Muscle layer of duodenum (tissue), 2 donors: ENCODE results near the gene PDE8B.
A peak's percentile ranks its signal among the peaks of the same experiment; 100 is the strongest.

Source experiments
- H3K27ac ChIP-seq: one replicate; pipeline ENCODE4 v1.7.0; 2013; ENCODE audit warnings: mild to moderate bottlenecking, low read length
- H3K27me3 ChIP-seq: one replicate; pipeline ENCODE4 v1.7.0; 2013; ENCODE audit warnings: low read depth, mild to moderate bottlenecking, control low read depth, low read length
- H3K36me3 ChIP-seq, 2 donors: one replicate each; pipeline ENCODE4 v1.7.0; 2013; ENCODE audit warnings: low read length in 2 of 2, control low read depth in 1 of 2, mild to moderate bottlenecking in 1 of 2; ENCODE audit not compliant: insufficient read depth in 2 of 2, control insufficient read depth in 1 of 2
- H3K4me1 ChIP-seq, 2 donors: one replicate each; pipeline ENCODE4 v1.7.0; 2013; ENCODE audit warnings: low read length in 2 of 2, mild to moderate bottlenecking in 2 of 2, control low read depth in 1 of 2, moderate library complexity in 1 of 2; ENCODE audit not compliant: insufficient read depth in 2 of 2, control insufficient read depth in 1 of 2
- H3K4me3 ChIP-seq, 2 donors: one replicate each; pipeline ENCODE4 v1.7.0; 2013; ENCODE audit warnings: low read length in 2 of 2, low read depth in 1 of 2, mild to moderate bottlenecking in 1 of 2
- H3K9me3 ChIP-seq, 2 donors: one replicate each; pipeline ENCODE4 v1.7.0; 2013; ENCODE audit warnings: low read length in 2 of 2, control low read depth in 1 of 2, mild to moderate bottlenecking in 1 of 2; ENCODE audit not compliant: control insufficient read depth in 1 of 2
- donor health status: healthy.

The PDE8B gene

GRCh38 chr5:77194762-77195161 is 15.7 kb upstream of the PDE8B start:
- Histone ChIP-seq H3K4me1 (no peaks in the 10 kb centered on the region), H3K36me3 (no peaks in the 10 kb centered on the region), H3K4me3 (no peak overlapping the region), H3K9me3 (peaks cover 3 to 5% of the 10 kb centered on the region in 2 donors), H3K27ac (no peak overlapping the region), H3K27me3 (no peaks in the 10 kb centered on the region)

- Histone ChIP-seq H3K27me3 (no peaks in the 10 kb centered on the region), H3K4me1 (no peaks in the 10 kb centered on the region), H3K9me3 (peaks cover 3 to 5% of the 10 kb centered on the region in 2 donors), H3K36me3 (no peaks in the 10 kb centered on the region), H3K4me3 (no peak overlapping the region), H3K27ac (no peak overlapping the region)
Observed at GRCh38 chr5:77197840-77198554, 12.5 kb upstream of the PDE8B start.

- Histone ChIP-seq H3K27ac (no peak overlapping the region), H3K4me1 (no peaks in the 10 kb centered on the region), H3K9me3 (peaks cover 0 to 5% of the 10 kb centered on the region in 2 donors)
Observed at GRCh38 chr5:77200663-77201062, 9.8 kb upstream of the PDE8B start.

GRCh38 chr5:77202145-77202544 is 8.3 kb upstream of the PDE8B start:
- peaks cover 3% of the 10 kb centered on the region for H3K27me3 ChIP-seq
- H3K4me3 ChIP-seq = no peak overlapping the region
- no peaks in the 10 kb centered on the region for H3K36me3 ChIP-seq
- H3K9me3 ChIP-seq = peaks cover 0 to 5% of the 10 kb centered on the region in 2 donors
- H3K4me1 ChIP-seq = no peaks in the 10 kb centered on the region
- no peak overlapping the region for H3K27ac ChIP-seq

More at GRCh38 chr5:77200663-77201062, 9.8 kb upstream of the PDE8B start:
- H3K36me3 ChIP-seq = no peaks in the 10 kb centered on the region
- H3K27me3 ChIP-seq = no peaks in the 10 kb centered on the region
- no peak overlapping the region for H3K4me3 ChIP-seq

- no peak overlapping the region for H3K27ac ChIP-seq
- no peaks in the 10 kb centered on the region for H3K4me1 ChIP-seq
- no peak overlapping the region for H3K4me3 ChIP-seq
- peaks cover 7% of the 10 kb centered on the region for H3K27me3 ChIP-seq
- no peaks in the 10 kb centered on the region for H3K36me3 ChIP-seq
- H3K9me3 ChIP-seq = no peaks in the 10 kb centered on the region
Observed at GRCh38 chr5:77204967-77205366, 5.5 kb upstream of the PDE8B start.

GRCh38 chr5:77208507-77209163 is 1.8 kb upstream of the PDE8B start:
- H3K27ac ChIP-seq = no peak overlapping the region
- H3K9me3 ChIP-seq = no peaks in the 10 kb centered on the region
- H3K4me3 ChIP-seq = no peak overlapping the region
- peaks cover 26% of the 10 kb centered on the region for H3K27me3 ChIP-seq
- H3K4me1 ChIP-seq = peaks cover 0 to 9% of the 10 kb centered on the region in 2 donors
- H3K36me3 ChIP-seq = no peaks in the 10 kb centered on the region

- Histone ChIP-seq H3K27me3 (peaks cover 26% of the 10 kb centered on the region), H3K4me1 (peaks cover 0 to 9% of the 10 kb centered on the region in 2 donors), H3K4me3 (peak overlapping the region in 1 of 2 donors; percentile 77), H3K27ac (no peak overlapping the region), H3K36me3 (no peaks in the 10 kb centered on the region), H3K9me3 (no peaks in the 10 kb centered on the region)
Observed at GRCh38 chr5:77209495-77210090, 887 bp upstream of the PDE8B start.

- Histone ChIP-seq H3K27ac (no peak overlapping the region), H3K27me3 (peaks cover 31% of the 10 kb centered on the region), H3K36me3 (no peaks in the 10 kb centered on the region), H3K9me3 (no peaks in the 10 kb centered on the region), H3K4me3 (peak overlapping the region; percentile 59 to 77), H3K4me1 (peaks cover 0 to 9% of the 10 kb centered on the region in 2 donors)
Observed at GRCh38 chr5:77210964-77211690, 647 bp downstream of the PDE8B start.

- H3K27me3 ChIP-seq = peaks cover 31% of the 10 kb centered on the region
- no peaks in the 10 kb centered on the region for H3K9me3 ChIP-seq
- H3K4me3 ChIP-seq = peak overlapping the region; percentile 59 to 77
- H3K27ac ChIP-seq = no peak overlapping the region
- H3K4me1 ChIP-seq = peaks cover 0 to 9% of the 10 kb centered on the region in 2 donors
- H3K36me3 ChIP-seq = no peaks in the 10 kb centered on the region
Observed at GRCh38 chr5:77211691-77212047, 1.2 kb downstream of the PDE8B start.

GRCh38 chr5:77213601-77214000 is 3.1 kb downstream of the PDE8B start:
- no peak overlapping the region for H3K27ac ChIP-seq
- H3K4me1 ChIP-seq = peaks cover 0 to 9% of the 10 kb centered on the region in 2 donors
- H3K36me3 ChIP-seq = no peaks in the 10 kb centered on the region
- no peak overlapping the region for H3K4me3 ChIP-seq
- H3K9me3 ChIP-seq = no peaks in the 10 kb centered on the region
- peaks cover 28% of the 10 kb centered on the region for H3K27me3 ChIP-seq

GRCh38 chr5:77214151-77214550 is 3.7 kb downstream of the PDE8B start:
- H3K4me3 ChIP-seq = no peak overlapping the region
- H3K4me1 ChIP-seq = peaks cover 0 to 9% of the 10 kb centered on the region in 2 donors
- H3K36me3 ChIP-seq = no peaks in the 10 kb centered on the region
- H3K27me3 ChIP-seq = peaks cover 28% of the 10 kb centered on the region
- no peak overlapping the region for H3K27ac ChIP-seq
- H3K9me3 ChIP-seq = no peaks in the 10 kb centered on the region
